Upper lobe of right lung (tissue), 1 donor: ENCODE measurements around the gene NEIL3. TPM values are rescaled to one million over a fixed set of nuclear protein-coding genes. Genes with fewer than 3 reads are reported as not detected.

Experiments
- ATAC-seq: fragments of 200-7000 bp; cut with Tn5 transposase; one replicate; pipeline ENCODE4 v1.9.1; 2020; ENCODE audit warnings: mild to moderate bottlenecking, moderate library complexity
- DNase-seq: peaks from one replicate; pipeline ENCODE4 v3.0.0-alpha.2; 2020
- H3K27ac ChIP-seq: fragments of 200-600 bp; one replicate; pipeline ENCODE4 v1.8.0; 2022
- H3K27me3 ChIP-seq: fragments of 200-600 bp; one replicate; pipeline ENCODE4 v1.8.0; 2022; ENCODE audit warnings: mild to moderate bottlenecking
- H3K36me3 ChIP-seq: fragments of 200-600 bp; one replicate; pipeline ENCODE4 v1.8.0; 2022
- H3K4me1 ChIP-seq: fragments of 200-600 bp; one replicate; pipeline ENCODE4 v1.8.0; 2022
- H3K4me3 ChIP-seq: fragments of 200-600 bp; one replicate; pipeline ENCODE4 v1.8.0; 2022; ENCODE audit warnings: mild to moderate bottlenecking
- H3K9me3 ChIP-seq: fragments of 200-600 bp; one replicate; pipeline ENCODE4 v1.8.0; 2022
- intact Hi-C: fragments of 100-400 bp; cut with DNase I; formaldehyde crosslinking; loops from one replicate; pipeline ENCODE4 v1.11.0; 2022
- total RNA-seq: library from RNA; stranded (reverse); fragmentation: NEBNext Ultra II Directional; extraction: Animal tissue kit (Norgen Biotek cat#: 25700); gene quantifications from one replicate; pipeline ENCODE4 v1.2.1, GENCODE V29; 2021
- TF ChIP-seq, protein P1 (sequence below): fragments of 200-600 bp; IDR thresholded peaks from one replicate; pipeline ENCODE4 v1.8.0; 2022; ENCODE audit warnings: antibody characterized with exemption
- donor health status: DM: no; HTN: yes; CAD: no; lungs with severe emphysema.

NEIL3 gene
- total RNA-seq, 1 donor from 2014 or later: 0.52 TPM

- no peak overlapping the region for H3K4me3 ChIP-seq
- no peaks in the 10 kb centered on the region for H3K36me3 ChIP-seq
- no peaks in the 10 kb centered on the region for H3K27me3 ChIP-seq
- TF ChIP-seq, protein P1, sequence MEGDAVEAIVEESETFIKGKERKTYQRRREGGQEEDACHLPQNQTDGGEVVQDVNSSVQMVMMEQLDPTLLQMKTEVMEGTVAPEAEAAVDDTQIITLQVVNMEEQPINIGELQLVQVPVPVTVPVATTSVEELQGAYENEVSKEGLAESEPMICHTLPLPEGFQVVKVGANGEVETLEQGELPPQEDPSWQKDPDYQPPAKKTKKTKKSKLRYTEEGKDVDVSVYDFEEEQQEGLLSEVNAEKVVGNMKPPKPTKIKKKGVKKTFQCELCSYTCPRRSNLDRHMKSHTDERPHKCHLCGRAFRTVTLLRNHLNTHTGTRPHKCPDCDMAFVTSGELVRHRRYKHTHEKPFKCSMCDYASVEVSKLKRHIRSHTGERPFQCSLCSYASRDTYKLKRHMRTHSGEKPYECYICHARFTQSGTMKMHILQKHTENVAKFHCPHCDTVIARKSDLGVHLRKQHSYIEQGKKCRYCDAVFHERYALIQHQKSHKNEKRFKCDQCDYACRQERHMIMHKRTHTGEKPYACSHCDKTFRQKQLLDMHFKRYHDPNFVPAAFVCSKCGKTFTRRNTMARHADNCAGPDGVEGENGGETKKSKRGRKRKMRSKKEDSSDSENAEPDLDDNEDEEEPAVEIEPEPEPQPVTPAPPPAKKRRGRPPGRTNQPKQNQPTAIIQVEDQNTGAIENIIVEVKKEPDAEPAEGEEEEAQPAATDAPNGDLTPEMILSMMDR: no peak
- ATAC-seq: no peak
- H3K9me3 ChIP-seq: no peaks in the 10 kb centered on the region
- H3K27ac ChIP-seq: no peak overlapping the region
- DNase-seq: no peak
- intact Hi-C loops: no loop called here
- H3K4me1 ChIP-seq: no peaks in the 10 kb centered on the region
Observed at GRCh38 chr4:177375372-177375771, 65.7 kb downstream of the NEIL3 start.

DNA sequence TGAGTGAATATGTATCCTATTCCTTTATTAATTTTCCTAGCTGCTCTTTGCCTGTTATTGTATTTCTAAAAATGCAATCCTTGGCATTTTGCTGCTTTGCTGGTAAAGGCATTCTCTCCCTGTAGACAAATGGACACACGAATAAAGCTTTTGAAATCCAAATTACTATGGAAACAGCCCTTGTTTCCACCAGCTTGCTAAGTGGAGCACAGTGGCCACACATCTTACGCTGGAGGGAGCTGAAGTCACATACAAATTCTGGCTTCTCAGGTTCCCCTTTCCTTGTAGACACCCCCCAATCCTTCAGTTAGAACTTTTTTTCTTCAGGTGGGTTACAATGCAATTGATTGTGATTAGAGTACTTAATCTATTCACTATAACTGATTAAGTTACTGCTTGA lies 66.3 kb downstream of the NEIL3 start:
- no peak for ATAC-seq
- Histone ChIP-seq H3K9me3 (no peaks in the 10 kb centered on the region), H3K36me3 (no peaks in the 10 kb centered on the region), H3K27ac (no peak overlapping the region), H3K27me3 (no peaks in the 10 kb centered on the region), H3K4me1 (no peaks in the 10 kb centered on the region), H3K4me3 (no peak overlapping the region)
- intact Hi-C loops: no loop called here
- TF ChIP-seq, protein P1: no peak
- DNase-seq: no peak

DNA sequence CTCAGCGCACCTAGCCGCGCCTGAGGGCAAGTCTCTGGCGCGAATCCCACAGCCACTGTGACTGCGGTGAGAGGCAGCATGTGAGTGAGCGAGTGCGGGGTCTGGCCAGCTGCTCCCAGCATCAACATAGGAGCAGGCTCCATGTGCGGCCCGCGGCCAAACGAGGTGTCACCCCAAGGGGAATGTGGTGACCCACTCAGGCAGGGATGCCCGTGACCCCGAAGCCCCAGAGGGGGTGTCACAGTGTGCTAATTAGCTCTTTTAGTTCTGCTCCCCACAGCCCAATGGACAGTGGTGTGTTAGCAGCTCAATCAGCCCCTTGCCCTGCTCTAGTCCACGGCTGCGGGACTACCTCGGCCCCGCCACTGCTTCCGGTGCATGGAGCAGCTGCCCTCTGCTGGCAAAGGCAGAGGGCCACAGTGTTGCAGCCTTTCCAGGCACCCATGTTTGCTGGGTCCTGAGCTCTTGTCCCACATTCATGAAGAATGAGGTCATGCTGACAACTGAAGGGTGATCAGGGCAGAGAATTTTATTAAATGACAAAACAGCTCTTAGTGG lies 71.1 kb downstream of the NEIL3 start:
- TF ChIP-seq, protein P1: no peak
- Histone ChIP-seq H3K27me3 (no peaks in the 10 kb centered on the region), H3K27ac (no peak overlapping the region), H3K9me3 (no peaks in the 10 kb centered on the region), H3K4me3 (no peak overlapping the region), H3K4me1 (no peaks in the 10 kb centered on the region), H3K36me3 (no peaks in the 10 kb centered on the region)
- peak; percentile 42 for ATAC-seq
- intact Hi-C loops: no loop called here
- no peak for DNase-seq

DNA sequence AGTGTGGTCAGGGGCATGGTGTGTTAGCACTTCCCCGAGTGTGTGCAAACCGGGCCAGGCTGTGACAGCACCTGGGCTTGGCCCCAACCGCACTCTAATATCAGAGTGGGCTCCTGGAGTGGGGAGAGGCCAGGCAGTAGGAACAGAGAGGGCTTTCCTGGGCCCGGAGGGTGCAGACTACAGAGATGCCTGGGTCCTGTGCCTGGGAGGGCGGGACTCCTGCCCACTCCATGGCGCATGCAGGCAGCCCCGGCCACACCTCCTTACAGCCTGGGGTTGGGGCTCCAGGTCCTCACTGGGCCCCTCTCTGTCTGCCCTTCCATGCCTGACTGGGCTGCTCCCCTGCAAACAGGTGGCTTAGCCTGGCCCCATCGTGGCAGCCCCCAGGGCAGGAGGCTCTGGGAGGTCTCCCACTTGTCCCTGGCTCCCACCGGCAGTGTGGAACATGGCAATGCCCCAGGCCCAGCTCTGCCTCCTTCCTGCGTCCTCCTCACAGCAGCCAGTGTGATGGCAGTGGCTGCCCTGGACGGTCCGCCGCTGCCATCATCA lies 72.2 kb downstream of the NEIL3 start:
- Histone ChIP-seq H3K27me3 (no peaks in the 10 kb centered on the region), H3K4me3 (no peak overlapping the region), H3K27ac (no peak overlapping the region), H3K36me3 (no peaks in the 10 kb centered on the region), H3K9me3 (no peaks in the 10 kb centered on the region), H3K4me1 (no peaks in the 10 kb centered on the region)
- TF ChIP-seq, protein P1: no peak
- DNase-seq (no peak), ATAC-seq (peak; percentile 25)
- intact Hi-C loops: no loop called here

DNA sequence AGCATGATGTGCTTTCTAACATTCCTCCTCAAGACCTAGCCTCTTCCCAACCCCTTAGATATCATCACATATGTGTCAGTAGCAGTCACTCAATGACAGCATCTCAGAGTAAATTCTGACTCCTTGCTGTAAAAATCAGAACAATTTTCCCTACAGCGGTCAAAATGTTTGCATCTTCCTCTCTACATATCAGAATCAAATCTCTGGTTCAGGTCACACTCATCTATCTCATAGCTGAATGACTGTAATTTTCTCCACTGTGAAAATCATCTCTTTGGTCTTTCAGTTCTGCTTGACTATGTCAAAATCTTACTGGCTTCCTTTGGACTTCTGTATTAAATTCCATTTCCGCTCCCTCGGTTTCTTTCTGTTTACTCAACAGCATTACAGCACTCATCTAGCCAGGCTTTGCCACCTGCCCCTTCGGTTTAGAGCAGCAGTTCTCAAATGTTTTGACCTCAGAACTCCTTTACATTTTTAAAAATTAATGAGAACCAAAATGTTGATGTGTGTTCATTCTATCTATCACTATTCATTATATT lies 75.3 kb downstream of the NEIL3 start:
- Histone ChIP-seq H3K36me3 (no peaks in the 10 kb centered on the region), H3K27ac (no peak overlapping the region), H3K4me1 (no peaks in the 10 kb centered on the region), H3K4me3 (no peak overlapping the region), H3K9me3 (no peaks in the 10 kb centered on the region), H3K27me3 (no peaks in the 10 kb centered on the region)
- ATAC-seq (no peak), DNase-seq (no peak)
- TF ChIP-seq, protein P1: no peak
- intact Hi-C loops: no loop called here
